HFF-Myc (cell line): ENCODE results near the gene KCNK6.
"Not testable (repeated sequence)": the region's sequence is repeated elsewhere in the genome, so short reads cannot be mapped to it uniquely, and the experiment has no call there.

Experiments used
- DNase-seq: peaks from one replicate; pipeline ENCODE4 v3.0.0-alpha.2; 2011; ENCODE audit warnings: low read depth; ENCODE audit errors: extremely low read depth
- H3K4me3 ChIP-seq: replicated peaks from 2 replicates; pipeline ENCODE4 v1.5.1; 2011; ENCODE audit warnings: low read depth, mild to moderate bottlenecking, control low read depth, low read length
- CTCF ChIP-seq: IDR thresholded peaks from 2 replicates; pipeline ENCODE4 v1.5.1; 2012; ENCODE audit warnings: mild to moderate bottlenecking, low read depth, low read length, control low read depth; ENCODE audit errors: missing control alignments

The KCNK6 gene

GRCh38 chr19:38360839-38361631, 41.4 kb downstream of the KCNK6 start:
- no peak for TF ChIP-seq CTCF
- DNase-seq, result no peak
- peak overlapping the region; percentile 50 for H3K4me3 ChIP-seq

DNA sequence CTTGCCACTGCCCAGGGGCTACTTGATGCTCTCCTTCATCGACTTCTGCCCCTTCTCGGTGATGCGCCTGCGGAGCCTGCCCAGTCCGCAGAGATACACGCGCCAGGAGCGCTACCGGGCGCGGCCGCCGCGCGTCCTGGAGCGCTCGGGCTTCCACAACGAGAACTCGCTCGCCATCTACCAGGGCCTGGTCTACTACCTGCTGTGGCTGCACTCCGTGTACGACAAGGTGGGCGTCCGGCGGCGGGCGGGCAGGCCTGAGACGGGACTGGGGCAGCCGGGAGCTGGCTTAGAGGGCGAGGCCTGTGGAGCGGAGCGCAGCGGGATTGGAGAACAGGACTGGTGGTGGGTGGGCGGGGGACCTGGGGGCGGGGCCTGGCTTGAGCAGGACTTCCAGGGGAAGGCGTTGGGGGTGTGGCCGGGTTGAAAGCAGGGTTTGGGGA, 42.0 kb downstream of the KCNK6 start:
- TF ChIP-seq CTCF, result no peak
- no peak for DNase-seq
- peak overlapping the region; percentile 50 for H3K4me3 ChIP-seq

GRCh38 chr19:38362076-38362945, 42.7 kb downstream of the KCNK6 start:
- no peak for TF ChIP-seq CTCF
- DNase-seq, result no peak

DNA sequence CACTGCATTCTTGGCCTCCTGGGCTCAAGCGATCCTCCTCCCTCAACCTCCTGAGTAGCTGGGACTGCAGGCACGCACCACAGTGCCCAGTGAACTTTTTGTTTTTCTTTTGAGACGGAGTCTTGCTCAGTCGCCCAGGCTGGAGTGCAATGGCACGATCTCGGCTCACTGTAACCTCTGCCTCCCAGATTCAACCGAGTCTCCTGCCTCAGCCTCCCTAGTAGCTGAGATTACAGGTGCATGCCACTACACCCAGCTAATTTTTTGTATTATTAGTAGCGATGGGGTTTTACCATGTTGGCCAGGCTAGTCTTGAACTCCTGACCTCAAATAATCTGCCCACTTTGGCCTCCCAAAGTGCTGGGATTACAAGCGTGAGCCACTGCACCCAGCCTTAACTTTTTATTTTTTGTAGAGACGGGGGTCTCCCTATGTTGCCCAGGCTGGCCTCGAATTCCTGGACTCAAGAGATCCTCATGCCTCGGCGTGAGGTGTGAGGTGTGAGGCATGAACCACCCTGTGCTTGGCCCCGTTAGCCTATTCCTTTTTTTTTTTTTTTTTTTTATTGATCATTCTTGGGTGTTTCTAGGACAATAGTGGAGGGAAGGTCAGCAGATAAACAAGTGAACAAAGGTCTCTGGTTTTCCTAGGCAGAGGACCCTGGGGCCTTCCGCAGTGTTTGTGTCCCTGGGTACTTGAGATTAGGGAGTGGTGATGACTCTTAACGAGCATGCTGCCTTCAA, 43.5 kb downstream of the KCNK6 start:
- not testable (repeated sequence) for DNase-seq
- H3K4me3 ChIP-seq, result peak overlapping the region; percentile 50

More at GRCh38 chr19:38362076-38362945, 42.7 kb downstream of the KCNK6 start:
- peak overlapping the region; percentile 50 for H3K4me3 ChIP-seq

GRCh38 chr19:38367041-38367440, 47.4 kb downstream of the KCNK6 start:
- H3K4me3 ChIP-seq, result no peak overlapping the region
- TF ChIP-seq CTCF, result no peak

DNA sequence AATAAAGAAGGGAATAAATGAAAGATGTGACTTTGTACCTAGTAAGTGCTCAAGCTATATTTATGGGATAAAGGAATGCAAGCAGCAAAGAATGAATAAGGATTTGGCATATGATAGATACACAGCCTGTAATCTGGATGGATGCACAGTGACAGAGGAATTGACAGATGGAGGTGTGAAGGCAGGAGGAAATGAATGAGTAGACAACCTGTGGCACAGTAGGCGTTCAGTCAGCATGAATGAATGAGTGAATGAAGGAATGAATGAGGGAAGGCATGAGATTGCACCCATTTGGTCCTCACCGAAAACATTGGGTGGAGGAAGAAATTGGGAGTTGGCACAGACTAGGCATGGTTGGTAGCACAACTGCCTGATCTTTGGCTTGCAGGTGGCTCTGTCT, 49.9 kb downstream of the KCNK6 start:
- TF ChIP-seq CTCF, result no peak
- no peak for DNase-seq
- no peak overlapping the region for H3K4me3 ChIP-seq

More at GRCh38 chr19:38367041-38367440, 47.4 kb downstream of the KCNK6 start:
- DNase-seq, result no peak
